ENCODE measurements around the gene TRIOBP. TPM values are rescaled to one million over a fixed set of nuclear protein-coding genes. Genes with fewer than 3 reads are reported as not detected.
"Not testable (repeated sequence)": the region's sequence is repeated elsewhere in the genome, so short reads cannot be mapped to it uniquely, and the experiment has no call there.

Gene TRIOBP
- total RNA-seq, 1 experiment from 2014 or later = 41.4 TPM

DNA sequence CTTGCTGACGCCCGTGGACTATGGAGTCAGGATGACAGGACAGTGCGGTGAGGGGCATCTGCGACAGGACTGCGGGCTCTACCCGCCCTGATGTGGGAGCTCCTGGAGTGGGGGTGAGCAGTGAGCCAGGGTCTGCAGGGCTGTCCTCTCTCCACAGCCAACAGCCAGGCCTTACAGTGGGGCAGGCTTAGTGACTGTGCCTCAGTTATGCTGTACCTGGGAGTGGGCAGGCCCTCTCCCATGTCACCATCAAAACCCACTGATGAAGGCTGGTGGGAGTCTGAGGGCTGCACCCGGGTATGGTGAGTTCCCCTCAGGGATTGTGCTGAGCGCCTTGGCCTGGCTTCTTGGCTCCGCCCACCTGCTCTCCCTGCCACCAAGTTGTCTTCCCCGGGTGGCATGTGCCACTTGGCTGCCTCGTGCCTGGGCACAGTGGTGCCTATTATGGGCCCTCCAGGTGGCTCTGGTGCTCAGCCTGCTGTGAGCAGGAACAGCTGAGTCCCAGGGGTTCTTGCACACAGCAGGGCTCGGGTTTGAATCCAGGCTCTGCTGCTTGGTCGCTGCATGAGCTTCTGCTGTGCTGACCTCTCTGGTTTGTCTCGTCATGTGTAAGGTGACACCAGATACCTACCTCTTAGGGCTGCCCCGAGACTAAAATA, 4.1 kb upstream of the TRIOBP start:
- DNase-seq (ENCODE audit: low spot score) = no peak

DNA sequence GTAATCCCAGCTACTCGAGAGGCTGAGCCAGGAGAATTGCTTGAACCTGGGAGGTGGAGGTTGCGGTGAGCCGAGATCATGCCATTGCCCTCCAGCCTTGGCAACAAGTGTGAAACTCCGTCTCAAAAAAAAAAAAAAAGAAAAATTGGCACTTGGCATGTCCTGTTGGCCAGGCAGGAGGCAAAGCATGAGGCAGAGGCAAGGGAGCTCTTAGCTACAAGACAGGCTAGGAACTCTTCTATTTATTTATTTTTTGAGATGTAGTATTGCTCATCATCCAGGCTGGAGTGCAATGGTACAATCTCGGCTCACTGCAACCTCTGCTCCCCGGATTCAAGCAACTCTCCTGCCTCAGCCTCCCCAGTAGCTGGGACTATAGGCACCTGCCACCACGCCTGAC, 2.7 kb upstream of the TRIOBP start:
- DNase-seq (ENCODE audit: low spot score) = not testable (repeated sequence)

DNA sequence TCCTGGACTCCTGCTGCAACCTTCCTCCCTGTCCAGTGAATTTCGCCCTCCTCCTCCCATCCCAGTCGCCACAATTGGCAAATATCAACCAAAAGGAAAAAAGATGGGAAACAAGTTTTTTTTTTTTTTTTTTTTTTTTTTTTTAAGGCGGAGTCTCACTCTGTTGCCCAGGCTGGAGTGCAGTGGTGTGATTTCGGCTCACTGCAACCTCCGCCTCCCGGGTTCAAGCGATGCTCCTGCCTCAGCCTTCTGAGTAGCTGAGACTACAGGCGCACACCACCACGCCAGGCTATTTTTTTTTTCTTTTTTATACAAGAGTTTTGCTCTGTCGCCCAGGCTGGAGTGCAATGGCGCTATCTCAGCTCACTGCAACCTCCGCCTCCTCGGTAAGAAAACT, 590 bp upstream of the TRIOBP start:
- not testable (repeated sequence) for DNase-seq (ENCODE audit: low spot score)

DNA sequence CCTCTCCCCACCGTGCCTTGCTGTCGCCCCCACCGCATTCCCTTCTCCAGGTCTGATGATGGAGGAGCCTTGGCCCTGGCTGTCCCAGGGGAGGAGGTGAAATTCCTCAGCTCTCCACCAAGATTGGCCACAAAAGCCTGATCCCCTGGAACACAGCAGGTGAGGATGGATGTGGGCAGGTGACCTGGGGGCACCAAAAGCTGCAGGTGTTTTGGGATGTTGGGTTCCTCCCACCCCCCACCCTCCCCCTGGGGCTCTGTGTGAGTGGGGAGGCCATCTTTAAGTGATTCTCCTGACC, 639 bp downstream of the TRIOBP start:
- DNase-seq (ENCODE audit: low spot score) = no peak

DNA sequence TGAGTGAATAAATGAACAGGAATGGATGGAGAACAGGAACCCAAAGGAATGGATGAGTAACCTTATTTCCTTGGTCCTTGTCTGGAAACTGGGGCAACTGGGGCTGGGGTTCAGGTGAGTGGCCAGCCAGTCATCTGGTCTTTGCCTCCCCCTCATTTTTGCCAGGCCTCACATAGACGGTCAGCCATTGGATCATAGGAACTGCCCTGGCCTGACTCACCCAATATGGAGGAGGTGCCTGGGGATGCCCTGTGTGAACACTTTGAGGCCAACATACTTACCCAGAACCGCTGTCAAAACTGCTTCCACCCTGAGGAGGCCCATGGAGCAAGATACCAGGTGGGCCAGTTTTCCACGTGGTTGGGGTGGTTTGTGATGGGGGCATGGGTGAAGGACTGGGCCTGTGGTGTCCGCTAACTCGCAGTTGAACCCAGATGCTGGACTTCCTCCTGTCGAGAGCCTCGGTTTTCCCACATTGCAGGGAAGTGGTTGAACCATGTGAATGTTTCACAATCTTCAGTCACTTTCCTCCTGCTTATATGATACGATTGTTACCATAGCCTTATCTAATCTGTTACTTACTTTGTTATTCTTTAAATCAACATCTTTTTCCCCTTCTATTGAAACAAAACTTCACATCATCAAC, 4.4 kb downstream of the TRIOBP start:
- DNase-seq (ENCODE audit: low spot score) = no peak

DNA sequence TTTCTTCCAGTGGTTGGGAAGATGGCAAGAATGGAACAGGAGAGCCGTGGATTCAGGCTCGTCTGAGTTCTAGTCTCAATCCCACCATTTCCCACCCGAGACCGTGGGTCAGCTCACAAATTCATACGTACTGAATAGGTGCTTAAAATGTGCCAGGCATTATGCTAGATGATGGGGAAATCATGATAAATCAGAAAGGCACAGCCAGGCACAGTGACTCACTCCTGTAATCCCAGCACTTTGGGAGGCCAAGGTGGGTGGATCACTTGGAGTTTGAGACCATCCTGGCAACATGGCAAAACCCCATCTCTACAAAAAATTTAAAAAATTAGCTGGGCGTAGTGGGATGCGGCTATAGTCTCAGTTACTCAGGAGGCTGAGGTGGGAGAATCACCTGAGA, 7.1 kb downstream of the TRIOBP start:
- no peak for DNase-seq (ENCODE audit: low spot score)

DNA sequence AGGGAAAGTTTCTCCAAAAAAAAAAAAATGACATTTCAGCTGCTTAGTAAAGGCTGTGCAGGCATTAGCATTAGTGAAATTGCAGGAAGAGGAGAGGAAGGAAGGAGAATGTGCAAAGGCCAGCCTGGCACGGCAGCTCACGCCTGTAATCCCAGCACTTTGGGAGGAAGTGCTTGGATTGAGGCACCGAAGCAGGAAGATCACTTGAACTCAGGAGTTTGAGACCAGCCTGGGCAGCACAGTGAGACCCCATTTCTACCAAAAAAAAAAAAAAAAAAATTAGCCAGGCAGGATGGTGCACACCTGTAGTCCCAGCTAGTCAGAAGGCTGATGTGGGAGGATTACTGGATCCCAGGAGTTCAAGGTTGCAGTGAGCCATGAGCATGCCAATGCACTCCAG, 7.8 kb downstream of the TRIOBP start:
- DNase-seq (ENCODE audit: low spot score) = no peak

DNA sequence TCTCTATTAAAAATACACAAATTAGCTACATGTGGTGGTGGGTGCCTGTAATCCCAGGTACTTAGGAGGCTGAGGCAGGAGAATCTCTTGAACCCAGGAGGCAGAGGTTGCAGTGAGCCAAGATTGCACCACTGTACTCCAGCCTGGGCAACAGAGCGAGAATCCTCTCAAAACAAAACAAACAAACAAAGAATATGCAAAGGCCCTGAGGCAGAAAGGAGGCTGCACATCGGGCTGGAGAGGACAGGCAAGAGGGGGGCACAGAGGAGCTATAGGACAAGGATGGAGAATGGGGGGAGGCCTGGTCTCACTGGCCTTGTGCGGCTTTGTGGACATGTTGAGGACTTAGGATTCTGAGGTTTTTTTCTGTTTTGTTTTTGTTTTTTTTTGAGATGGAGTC, 8.4 kb downstream of the TRIOBP start:
- no peak for DNase-seq (ENCODE audit: low spot score)

DNA sequence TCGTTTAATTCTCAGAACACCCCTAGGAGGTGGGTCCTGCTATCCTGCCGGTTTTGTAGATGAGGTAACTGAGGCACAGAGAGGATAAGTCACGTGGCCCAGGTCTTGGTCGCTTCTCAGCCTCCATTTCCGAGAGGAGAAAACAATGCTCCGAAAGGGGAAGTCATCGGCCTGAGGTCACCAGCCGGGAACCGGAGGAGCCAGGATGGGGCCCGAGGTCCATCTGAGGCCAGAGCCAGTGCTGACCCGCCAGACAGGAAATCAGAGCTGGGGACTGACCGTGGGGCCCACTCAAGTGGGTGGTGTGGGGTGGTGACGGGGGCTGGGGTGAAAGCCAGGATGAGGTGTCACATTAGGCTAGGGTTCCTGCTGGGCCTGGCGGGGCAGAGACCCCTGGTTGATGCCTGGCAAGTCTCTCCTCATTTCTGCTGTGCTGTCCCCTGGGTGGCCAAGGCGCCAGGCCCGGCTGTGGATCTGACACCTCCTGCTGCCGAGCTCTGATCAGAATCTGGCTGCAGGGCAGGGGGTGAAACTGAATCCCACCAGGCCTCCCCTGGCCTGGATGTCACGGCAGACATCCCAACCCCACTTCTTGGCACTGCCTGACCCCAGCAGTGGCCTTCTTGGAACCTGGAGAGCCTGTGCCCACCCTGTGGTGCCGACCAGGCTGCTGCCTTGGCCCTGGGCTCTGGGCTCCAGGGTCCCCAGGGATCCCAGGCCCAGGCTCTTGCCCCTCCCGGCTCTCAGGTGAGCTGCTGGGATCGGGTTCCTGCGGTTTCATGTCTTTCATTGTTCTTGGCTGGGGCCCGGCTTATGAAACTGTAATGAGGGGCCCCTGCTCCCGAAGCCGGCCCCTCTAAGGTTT, 12.0 kb downstream of the TRIOBP start:
- no peak for DNase-seq (ENCODE audit: low spot score)

DNA sequence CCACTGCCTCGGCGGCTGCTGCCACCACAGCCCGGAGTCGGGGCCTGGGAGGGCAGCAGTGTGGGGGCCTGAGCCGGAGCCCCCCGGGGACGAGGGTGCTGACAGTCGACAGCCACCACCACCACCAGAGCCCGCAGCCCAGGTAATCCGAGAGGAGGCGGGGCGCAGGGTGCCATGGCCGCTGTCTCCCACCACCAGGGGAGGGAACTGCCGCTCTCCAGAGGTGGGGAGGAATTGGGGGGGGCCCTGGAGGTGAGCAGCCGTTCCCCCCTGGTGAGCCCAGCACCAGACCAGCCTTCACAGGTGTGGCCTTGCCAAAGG, 12.6 kb downstream of the TRIOBP start:
- no peak for DNase-seq (ENCODE audit: low spot score)

DNA sequence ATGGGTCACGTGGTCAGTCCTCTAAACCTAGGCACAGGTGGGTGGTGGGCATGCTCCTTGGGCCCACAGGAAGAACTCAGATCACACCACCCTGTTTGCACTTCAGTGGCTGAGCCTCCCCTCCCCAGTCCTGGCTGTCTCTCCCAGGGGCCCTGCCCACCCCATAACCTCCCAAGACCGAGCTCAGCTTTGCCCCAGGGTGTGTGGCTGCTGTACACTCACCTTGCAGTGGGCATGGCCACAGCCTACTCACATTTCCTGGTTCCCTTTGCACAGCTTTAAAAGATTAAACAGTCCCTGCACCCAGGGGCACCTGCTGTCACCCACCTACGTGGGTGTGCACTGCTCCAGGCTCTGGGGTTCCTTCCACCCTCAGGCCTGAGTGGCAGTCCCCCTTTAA, 13.8 kb downstream of the TRIOBP start:
- DNase-seq (ENCODE audit: low spot score) = no peak

DNA sequence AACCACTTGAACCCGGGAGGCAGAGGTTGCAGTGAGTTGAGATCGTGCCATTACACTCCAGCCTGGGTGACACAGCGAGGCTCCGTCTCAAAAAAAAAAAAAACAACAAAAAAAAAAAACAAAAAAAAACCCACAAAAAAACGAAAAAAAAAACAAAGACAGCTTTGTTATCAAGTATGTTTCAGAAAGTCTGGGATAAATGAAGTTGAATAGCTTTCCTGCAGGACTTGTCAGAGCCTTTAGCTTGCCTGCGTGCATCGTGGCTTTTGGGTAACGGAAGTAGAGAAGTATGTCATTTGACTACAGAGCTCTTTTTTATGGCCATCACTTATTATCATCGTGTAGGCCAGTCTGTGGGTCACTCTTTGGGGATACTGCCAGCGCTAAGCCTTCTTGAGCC, 14.6 kb downstream of the TRIOBP start:
- DNase-seq (ENCODE audit: low spot score) = no peak

DNA sequence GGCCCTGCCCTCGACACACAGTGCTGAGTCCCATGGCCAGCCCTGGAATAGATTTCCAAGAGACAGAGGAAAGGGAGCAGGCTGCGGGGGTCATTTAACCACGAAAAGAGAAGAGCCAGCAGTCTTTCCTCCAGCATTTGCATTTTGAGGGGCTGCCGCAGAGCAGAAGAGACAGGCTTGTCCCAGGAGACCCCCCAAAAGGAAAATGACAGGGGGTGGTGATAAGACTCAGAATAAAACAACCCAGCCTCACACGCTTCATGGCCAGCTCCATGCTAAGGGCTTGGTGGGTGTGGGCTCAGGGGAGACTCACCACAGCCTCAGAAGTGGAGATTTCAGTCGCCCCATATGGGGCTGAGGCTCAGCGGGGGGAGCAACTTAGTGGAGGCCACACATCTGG, 16.9 kb downstream of the TRIOBP start:
- DNase-seq (ENCODE audit: low spot score) = no peak

DNA sequence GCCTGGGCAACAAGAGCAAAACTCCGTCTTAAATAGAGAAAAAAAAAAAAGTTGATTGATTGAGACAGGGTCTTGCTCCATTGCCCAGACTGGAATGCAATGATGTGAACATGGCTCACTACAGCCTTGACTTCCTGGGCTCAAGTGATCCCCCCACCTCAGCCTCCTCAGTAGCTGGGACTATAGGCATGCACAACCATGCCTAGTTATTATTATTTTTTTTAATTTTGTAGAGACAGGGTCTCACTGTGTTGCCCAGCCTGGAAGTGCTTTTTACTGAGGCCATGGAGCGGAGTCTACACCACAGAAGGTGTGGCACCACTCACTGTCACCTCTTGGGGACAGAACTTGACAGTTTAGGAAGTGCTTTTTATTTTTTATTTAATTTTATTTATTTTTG, 17.8 kb downstream of the TRIOBP start:
- no peak for DNase-seq (ENCODE audit: low spot score)

DNA sequence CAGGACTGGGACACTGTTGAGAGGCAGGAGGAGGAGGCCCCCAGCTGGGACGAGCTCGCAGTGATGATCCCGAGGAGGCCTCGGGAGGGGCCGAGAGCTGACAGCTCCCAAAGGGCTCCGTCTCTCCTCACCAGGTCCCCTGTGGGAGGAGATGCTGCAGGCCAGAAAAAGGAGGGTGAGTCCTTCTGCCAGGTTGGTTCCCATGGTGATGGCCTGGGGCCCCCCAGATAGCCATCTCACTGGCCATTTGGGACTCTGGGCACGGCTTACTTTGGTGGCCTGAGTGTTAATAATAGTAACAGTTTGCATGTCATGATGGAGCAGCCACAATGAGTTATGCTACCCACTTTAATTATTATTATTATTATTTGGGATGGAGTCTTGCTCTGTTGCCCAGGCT, 18.9 kb downstream of the TRIOBP start:
- no peak for DNase-seq (ENCODE audit: low spot score)

DNA sequence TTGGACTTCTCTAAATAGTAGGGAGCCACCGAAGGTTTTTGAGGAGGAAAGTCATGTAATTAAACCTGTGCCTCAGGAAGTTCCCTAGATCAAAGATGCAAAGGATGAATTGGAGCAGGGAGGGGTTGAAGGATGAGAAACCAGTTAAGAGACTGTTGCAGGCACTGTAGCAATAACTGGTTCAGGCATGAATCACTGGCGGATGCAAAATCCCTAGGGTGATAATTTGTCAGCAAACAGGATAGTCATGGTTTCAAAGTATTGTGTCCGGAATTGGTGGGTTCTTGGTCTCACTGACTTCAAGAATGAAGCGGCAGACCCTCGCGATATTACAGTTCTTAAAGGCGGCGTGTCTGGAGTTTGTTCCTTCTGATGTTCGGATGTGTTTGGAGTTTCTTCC, 19.9 kb downstream of the TRIOBP start:
- DNase-seq (ENCODE audit: low spot score) = peak; percentile 40

DNA sequence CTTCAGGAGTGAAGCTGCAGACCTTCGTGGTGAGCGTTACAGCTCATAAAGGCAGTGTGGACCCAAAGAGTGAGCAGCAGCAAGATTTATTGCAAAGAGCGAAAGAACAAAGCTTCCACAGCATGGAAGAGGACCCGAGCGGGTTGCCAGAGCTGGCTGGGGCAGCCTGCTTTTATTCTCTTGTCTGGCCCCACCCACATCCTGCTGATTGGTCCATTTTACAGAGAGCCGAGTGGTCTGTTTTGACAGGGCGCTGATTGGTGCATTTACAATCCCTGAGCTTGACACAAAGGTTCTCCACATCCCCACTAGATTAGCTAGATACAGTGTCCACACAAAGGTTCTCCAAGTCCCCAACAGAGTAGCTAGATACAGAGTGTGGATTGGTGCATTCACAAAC, 20.4 kb downstream of the TRIOBP start:
- not testable (repeated sequence) for DNase-seq (ENCODE audit: low spot score)

DNA sequence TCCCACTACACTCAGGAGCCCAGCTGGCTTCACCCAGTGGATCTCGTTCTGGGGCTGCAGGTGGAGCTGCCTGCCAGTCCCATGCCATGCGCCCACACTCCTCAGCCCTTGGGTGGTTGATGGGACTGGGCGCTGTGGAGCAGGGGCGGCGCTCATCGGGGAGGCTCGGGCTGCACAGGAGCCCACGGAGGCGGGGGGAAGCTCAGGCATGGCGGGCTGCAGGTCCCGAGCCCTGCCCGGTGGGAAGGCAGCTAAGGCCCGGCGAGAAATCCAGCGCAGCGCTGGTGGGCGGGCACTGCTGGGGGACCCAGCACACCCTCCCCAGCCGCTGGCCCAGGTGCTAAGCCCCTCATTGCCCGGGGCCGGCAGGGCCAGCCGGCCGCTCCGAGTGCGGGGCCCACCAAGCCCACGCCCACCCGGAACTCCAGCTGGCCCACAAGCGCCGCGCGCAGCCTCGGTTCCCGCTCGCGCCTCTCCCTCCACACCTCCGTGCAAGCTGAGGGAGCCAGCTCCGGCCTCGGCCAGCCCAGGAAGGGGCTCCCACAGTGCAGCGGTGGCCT, 21.0 kb downstream of the TRIOBP start:
- DNase-seq (ENCODE audit: low spot score) = not testable (repeated sequence)

DNA sequence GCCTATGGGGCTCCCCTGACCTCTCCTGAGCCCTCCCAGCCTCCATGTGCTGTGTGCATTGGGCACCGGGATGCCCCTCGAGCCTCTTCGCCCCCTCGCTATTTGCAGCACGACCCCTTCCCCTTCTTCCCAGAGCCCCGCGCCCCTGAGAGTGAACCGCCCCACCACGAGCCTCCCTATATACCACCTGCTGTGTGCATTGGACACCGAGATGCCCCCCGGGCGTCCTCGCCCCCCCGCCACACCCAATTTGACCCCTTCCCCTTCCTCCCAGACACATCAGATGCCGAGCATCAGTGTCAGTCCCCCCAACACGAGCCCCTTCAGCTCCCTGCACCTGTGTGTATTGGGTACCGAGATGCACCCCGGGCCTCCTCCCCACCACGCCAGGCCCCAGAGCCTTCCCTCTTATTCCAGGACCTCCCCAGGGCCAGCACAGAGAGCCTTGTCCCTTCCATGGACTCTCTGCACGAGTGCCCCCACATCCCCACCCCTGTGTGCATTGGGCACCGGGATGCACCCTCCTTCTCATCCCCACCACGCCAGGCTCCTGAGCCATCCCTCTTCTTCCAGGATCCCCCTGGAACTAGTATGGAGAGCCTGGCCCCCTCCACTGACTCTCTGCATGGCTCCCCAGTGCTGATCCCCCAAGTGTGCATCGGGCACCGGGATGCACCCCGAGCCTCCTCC, 28.8 kb downstream of the TRIOBP start:
- DNase-seq (ENCODE audit: low spot score) = no peak

DNA sequence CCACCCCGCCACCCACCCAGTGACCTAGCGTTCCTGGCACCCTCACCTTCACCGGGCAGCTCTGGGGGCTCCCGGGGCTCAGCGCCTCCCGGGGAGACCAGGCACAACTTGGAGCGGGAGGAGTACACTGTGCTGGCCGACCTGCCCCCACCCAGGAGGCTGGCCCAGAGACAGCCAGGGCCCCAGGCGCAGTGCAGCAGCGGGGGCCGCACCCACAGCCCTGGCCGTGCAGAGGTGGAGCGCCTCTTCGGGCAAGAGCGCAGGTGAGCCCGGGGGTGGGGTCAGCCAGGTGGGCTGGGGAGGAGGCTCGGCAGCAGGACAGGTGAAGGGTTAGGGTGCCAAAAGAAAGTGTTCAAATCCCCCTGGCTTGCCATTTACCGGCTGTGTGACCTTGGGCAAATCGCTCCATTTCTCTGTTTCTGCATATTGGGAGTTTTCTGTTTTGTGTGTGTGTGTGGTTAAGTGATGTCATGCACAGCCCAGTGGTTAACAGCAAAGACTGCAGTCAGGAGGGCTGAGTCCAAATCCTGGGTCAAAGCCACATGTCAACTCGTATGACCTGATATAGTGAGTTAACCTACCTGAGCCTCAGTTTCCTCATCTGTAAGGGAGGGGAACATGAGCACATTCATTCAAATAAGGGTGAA, 29.5 kb downstream of the TRIOBP start:
- no peak for DNase-seq (ENCODE audit: low spot score)

DNA sequence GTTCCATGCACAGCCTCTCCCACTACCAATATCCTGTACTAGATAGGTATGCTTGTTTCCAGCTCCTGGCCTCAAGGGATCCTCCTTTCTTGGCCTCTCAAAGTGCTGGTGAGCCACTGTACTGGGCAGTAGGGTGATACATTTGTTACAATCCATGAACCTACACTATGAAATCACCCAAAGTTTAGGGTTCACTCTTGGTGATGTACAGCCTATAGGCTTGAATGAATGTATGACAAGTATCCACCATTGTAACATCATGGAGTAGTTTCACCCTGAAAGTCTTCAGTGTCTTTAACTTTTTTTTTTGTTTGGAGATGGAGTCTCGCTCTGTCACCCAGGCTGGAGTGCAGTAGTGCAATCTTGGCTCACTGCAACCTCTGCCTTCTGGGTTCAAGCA, 31.8 kb downstream of the TRIOBP start:
- DNase-seq (ENCODE audit: low spot score) = no peak

Measured in A172 (cell line).